Renal pelvis (tissue), 12 donors: Measurements from ENCODE around the gene GTSE1. TPM values are rescaled to one million over a fixed set of nuclear protein-coding genes. Genes with fewer than 3 reads are reported as not detected.
"Not testable (repeated sequence)": the region's sequence is repeated elsewhere in the genome, so short reads cannot be mapped to it uniquely, and the experiment has no call there.

ENCODE experiments used
- DNase-seq: peaks from one replicate; pipeline ENCODE4 v3.0.0-alpha.2; 2013
- long read RNA-seq, 16 experiments: transcript quantifications; one replicate each; lab custom pipeline, GENCODE V29; 2026
- polyA plus RNA-seq, 3 donors: library from polyadenylated mRNA; unstranded; fragments of 120-200 nt; gene quantifications; one replicate each; pipeline ENCODE4 v1.2.1, GENCODE V29; 2013; ENCODE audit not compliant: insufficient read length in 3 of 3

GTSE1 gene, protein sequence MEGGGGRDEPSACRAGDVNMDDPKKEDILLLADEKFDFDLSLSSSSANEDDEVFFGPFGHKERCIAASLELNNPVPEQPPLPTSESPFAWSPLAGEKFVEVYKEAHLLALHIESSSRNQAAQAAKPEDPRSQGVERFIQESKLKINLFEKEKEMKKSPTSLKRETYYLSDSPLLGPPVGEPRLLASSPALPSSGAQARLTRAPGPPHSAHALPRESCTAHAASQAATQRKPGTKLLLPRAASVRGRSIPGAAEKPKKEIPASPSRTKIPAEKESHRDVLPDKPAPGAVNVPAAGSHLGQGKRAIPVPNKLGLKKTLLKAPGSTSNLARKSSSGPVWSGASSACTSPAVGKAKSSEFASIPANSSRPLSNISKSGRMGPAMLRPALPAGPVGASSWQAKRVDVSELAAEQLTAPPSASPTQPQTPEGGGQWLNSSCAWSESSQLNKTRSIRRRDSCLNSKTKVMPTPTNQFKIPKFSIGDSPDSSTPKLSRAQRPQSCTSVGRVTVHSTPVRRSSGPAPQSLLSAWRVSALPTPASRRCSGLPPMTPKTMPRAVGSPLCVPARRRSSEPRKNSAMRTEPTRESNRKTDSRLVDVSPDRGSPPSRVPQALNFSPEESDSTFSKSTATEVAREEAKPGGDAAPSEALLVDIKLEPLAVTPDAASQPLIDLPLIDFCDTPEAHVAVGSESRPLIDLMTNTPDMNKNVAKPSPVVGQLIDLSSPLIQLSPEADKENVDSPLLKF
- 10 to 100 TPM; 18.4 to 22.9 (median 18.6) TPM for polyA plus RNA-seq
- long read RNA-seq, donor 1, partial matches to known transcripts = 0 of 4 reads
- long read RNA-seq, donor 1, other reads (novel, unspliced or antisense) = 0 of 4 reads
- long read RNA-seq, donor 2, partial matches to known transcripts = 0 of 1 reads
- long read RNA-seq, donor 2, other reads (novel, unspliced or antisense) = 0 of 1 reads
- long read RNA-seq, donor 3, partial matches to known transcripts = 0 of 1 reads
- long read RNA-seq, donor 3, other reads (novel, unspliced or antisense) = 0 of 1 reads
- long read RNA-seq, donor 4, partial matches to known transcripts = 0 of 1 reads
- long read RNA-seq, donor 4, other reads (novel, unspliced or antisense) = 0 of 1 reads
- long read RNA-seq, donor 5 = 0 reads
- long read RNA-seq, donor 6, partial matches to known transcripts = 0 of 4 reads
- long read RNA-seq, donor 6, other reads (novel, unspliced or antisense) = 0 of 4 reads
- long read RNA-seq, donor 7, partial matches to known transcripts = 0 of 1 reads
- long read RNA-seq, donor 7, other reads (novel, unspliced or antisense) = 0 of 1 reads
- long read RNA-seq, donor 8, partial matches to known transcripts = 0 of 1 reads
- long read RNA-seq, donor 8, other reads (novel, unspliced or antisense) = 0 of 1 reads
- long read RNA-seq, donor 9, partial matches to known transcripts = 0 of 2 reads
- long read RNA-seq, donor 9, other reads (novel, unspliced or antisense) = 0 of 2 reads
- long read RNA-seq, donor 10, partial matches to known transcripts = 5 of 7 reads
- long read RNA-seq, donor 10, other reads (novel, unspliced or antisense) = 0 of 7 reads
- long read RNA-seq, donor 11 = 0 reads
- long read RNA-seq, donor 12, partial matches to known transcripts = 0 of 1 reads
- long read RNA-seq, donor 12, other reads (novel, unspliced or antisense) = 0 of 1 reads
- long read RNA-seq, donor 13, partial matches to known transcripts = 0 of 1 reads
- long read RNA-seq, donor 13, other reads (novel, unspliced or antisense) = 0 of 1 reads
- long read RNA-seq, donor 14, partial matches to known transcripts = 0 of 2 reads
- long read RNA-seq, donor 14, other reads (novel, unspliced or antisense) = 0 of 2 reads
- long read RNA-seq, donor 15, partial matches to known transcripts = 0 of 1 reads
- long read RNA-seq, donor 15, other reads (novel, unspliced or antisense) = 0 of 1 reads
- long read RNA-seq, donor 16 = 0 reads

DNA sequence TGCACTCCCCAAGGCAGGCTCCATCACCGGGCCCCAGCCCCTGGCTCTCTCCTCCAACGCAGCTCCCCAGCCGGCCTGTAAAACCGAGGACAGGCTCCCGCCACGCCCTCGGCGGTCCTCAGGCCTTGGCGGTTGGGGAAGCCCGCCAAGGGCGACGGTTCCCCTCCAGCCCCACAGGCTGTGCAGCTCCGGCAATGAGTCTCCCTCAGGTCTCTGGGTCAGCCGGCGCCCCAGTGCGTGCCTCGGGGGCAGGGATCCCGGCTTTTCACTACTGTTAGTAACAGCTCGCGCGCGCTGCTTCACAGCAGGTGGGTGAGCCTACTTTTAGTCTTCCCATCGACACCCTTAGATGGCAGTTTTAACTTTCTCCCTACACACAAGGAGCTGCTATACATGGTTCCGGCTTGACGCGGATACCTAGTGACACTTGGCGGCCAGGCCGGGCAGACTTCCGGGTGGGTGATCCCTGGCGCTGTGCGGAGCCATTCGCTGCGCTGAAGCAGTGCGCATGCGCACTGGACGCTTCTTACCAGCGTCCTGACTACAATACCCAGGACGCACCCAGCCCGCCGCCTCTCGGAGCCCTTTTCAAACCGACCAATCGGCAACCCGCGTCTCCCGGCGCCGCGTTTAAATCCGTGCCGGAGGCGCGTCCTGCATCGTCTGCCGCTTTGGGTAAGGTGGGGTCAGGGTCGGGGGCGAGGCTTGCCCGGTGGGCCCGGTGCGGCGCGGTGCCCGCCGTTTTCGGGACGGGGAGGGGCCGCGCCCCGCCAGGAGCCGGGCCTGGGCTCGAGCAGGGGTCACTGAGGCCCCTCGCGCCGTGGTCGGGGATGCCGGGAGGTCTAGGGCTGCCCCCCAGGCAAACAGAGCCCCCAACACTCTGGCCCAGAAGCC lies at the start of gene GTSE1:
TSS of gene GTSE1 (plus strand) at position 614 of the 894 bp plus-strand sequence. CDS start 531 bp downstream, outside the sequence.
- DNase-seq = peak; percentile 98

DNA sequence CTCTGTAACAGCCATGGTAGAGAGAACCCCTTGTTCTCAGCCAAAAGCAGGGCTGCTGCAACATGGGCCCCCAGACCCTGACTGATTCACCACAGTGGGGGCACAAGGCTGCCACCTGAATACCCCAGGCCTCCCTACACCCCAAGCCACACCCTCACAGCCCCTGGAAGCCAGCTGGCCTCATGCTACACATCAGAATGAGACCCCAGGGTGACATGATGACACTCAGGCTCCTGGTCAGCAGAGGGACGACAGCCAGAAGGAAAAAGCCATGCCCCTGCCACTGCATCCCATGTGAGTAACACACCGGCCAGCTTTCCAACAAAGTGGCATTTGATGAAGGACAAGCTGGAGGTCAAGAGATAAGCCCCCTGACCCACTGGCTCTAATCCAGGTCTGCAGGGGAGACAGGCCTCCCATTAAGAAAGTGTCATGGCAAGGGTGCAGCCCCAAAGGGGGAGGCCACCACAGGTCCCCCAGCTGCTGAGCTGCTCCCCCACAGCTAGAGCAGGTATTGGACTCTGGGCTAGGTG lies 49.2 kb upstream of the GTSE1 start:
- DNase-seq = no peak

DNA sequence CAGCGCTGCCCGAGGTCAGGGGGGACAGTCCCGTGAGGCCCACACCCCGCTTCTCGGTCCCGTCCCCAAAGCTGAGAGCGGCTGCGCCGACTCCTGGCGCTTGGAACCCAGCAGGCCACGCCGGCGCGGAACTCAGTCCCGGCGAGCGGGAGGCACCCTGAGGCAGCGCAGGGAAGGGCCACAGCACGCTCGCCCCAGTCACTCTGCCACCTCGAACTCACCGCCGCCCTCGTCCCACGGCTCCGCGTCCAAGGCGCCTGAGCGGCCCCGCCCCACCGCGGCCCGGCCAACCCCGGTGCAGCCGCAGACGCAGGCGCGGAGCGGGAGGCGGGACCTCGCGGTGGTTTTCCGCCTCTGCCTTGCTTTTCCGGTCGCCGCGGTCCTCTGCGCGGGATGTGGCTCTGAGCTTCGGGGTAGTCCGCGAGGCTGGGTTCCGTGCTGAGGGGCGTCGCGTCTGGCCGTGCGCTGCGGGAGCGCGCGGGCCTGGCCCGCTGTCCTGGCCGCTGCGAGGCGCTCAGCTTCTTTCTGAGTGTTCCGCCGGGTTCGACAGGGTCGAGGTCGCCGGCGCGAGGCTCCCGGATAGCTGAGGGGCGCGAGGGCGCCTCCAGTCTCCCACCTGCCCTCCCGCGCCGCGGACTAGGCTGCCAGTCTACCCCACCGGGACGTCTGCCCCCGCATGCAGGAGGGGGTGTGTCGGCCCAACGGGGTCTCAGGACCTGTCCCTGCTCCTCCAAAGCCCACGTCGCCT lies 46.5 kb upstream of the GTSE1 start, which contains the start of gene CDPF1:
TSS of gene CDPF1 (minus strand) at position 259 of the 748 bp plus-strand sequence. CDS start 2,009 bp downstream, outside the sequence.
- peak; percentile 86 for DNase-seq

DNA sequence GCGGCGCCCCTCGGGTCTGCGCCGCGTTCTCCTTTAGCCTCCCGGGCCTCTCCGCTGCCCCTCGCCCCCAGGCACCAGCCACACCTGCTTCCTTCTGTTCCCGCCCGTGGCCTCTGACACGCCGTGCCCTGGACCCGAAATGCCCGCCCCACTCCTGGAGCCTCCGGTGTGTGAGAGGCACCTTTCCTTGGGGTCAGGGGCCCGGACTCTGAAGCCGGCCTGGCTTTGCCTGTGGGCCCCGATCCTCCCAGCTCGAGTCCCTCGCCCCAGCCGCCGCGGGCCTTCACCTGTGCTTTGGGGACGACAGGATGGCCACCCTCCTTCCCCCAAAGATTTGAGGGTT lies 45.9 kb upstream of the GTSE1 start:
- DNase-seq = no peak

DNA sequence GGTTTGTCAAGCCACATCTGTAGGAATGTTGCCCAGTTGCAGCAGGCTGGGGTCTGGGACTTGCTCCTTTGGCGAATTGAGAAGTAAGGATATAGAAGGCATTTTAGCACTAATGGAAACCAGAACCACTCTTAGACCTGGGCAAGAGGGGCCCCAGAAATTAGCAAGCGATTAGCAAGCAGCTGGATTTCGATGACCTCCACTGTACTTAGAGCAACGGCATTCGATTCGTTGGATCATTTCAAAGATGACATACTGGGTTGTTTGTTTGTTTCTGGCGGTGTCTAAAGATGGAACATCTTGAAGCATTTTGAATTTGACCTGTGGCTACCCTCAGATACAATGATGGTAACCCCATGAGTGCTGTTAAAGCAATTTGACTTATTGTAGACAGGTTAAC lies 45.4 kb upstream of the GTSE1 start:
- DNase-seq = no peak

DNA sequence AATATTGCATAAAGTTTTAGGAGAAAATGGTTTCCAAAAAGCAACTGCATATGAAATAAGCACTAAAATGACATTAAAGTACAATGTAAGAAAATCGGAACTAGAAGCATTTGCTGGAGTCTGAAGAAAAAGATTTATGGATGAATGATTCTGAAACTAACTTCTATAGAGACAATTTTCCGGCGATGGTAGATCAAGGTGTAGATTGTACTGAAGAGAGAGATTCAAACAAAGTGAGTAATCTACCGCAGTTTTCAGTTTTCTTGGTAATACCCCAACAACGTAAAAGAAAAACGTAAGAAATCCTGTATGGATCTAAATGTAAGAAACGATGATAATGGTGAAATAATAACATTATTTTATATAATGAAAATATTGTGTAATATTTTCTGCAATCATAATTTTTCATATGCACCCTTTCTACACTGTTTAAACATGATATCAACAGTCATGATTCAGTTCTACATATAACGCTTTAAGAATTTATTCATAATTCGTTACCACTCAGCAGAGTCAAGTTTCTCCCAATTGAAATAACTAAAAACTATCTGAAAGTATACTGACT lies 44.8 kb upstream of the GTSE1 start:
- no peak for DNase-seq

DNA sequence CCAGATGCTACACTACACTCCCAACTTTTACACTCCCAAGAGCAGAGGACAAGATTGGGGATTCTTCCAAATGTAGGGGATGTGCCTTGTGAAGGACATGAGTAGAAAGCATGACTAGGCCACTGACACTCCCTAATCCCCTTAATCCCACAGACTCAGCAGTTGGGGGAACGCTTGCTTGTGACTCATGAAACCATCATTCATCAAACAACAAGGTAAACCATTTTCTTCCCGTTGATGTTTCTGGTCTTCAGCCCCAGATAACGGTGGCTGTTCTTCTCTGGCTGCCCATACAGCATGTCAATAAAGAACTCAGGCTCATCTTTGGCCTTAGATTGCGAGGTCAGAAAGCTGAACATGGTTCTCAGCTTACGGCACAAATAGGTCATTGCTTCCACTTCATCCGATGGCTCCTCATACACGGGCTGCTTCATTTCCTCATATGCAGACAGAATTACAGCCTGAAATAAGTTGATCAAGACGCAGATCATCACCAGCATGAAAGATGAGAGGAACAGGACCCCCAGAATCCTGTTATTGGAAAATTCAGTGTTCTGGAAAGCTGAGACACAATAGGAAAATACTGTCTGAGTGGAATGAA lies 40.2 kb upstream of the GTSE1 start:
- no peak for DNase-seq

DNA sequence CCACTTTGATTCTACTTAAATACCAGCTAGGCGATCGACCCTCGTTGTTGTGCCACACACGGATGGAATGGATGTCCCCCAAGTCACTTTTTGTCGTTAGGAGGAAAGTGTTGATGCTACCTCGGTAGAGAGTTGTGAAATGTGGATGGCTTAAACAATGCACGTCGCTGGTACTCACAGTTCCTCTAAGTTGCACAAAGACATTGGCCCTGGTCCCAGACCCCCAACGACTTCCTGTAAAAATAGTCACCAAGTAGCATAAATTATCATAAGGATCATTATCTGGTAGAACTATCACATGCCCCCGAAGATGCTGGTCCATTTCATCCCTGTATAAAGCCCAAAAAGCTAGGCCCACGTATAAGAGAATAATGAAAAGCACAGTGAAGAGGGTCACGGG lies 37.3 kb upstream of the GTSE1 start:
- no peak for DNase-seq

DNA sequence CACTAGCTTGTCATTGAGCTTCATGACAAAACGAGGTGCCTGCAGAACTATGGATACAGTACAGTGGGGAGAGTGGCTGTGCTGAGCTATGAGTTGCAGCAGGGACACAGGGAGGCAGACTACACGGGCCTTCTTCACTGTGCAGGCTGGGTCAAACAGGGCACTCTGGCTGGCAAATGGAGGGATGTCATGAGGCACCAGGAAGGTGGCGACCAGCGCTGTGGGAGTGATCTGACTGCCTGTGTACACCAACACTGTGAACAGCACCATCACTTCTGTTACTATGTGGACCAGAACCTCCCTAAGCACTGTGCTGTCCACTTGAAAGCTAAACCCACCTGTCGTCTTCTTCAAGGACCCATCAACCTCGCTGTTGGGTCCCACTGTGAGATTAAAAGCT lies 36.6 kb upstream of the GTSE1 start:
- DNase-seq = no peak

DNA sequence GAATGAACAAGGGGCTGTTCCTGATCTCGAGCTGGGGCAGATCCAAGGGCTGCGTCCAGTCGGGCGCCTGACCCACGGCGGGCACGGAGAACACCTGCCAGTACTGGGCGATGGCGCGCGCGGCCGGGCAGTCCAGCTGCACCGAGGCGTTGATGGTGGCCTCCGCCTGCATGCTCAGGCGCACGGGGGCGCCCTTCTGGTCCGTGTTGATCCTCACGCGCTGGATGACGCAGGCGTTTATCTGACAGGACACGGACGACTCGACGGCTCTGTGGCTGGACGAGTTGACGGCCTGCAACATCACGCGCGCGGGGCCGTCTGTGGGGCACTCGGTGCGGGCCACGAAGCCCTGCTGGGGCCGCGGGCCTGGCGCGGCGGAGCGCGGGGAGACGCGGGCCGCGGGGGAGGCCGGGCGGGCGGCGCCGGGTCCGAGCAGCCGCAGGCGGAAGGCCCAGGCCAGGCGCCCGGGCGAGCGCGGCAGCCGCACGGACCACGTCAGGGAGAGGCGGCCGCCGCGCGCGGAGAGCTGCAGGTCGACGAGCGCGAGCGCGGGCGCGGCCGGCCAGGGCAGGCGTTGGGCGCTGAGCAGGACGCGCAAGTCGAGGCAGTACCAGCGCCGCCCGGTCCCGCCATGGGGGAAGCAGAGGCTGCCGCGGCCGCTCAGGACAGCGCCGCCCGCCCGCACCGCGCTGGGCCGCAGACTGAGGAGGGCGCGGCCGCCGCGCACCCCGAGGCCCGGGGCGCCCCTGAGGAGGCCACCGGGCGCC lies 34.0 kb upstream of the GTSE1 start:
- DNase-seq = peak; percentile 49

DNA sequence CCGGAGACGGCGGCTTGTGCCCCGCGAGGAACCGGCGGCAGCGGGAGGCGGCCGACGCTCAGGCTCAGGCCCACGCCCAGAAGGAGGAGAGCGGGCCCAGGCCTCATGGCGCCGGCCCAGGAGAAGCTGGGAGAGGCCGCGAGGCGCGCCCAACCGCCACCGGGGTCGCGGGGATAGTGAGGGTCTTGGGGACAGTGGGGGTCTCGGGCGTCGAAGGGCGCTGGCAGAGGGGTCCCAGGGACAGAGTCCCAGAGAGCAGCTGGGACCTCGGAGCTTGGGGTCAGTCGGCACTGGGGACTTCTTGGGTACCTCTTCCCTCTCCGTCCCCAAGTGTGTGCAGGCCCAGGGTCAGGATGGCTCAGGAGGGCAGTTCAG lies 33.5 kb upstream of the GTSE1 start, which contains the start of gene PKDREJ:
TSS of gene PKDREJ (minus strand) at position 128 of the 375 bp plus-strand sequence. CDS start at position 107, 21 bp downstream.
- no peak for DNase-seq

DNA sequence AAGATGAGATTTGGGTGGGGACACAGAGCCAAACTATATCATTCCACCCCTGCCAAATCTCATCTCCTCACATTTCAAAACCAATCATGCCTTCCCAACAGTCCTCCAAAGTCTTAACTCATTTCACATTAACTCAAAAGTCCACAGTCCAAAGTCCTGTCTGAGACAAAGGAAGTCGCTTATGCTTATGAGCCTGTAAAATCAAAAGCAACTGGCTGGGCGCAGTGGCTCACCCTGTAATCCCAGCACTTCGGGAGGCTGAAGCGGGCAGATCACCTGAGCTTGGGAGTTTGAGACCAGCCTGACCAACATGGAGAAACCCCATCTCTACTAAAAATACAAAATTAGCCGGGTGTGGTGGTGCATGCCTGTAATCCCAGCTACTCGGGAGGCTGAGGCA lies 32.1 kb upstream of the GTSE1 start:
- DNase-seq = not testable (repeated sequence)

DNA sequence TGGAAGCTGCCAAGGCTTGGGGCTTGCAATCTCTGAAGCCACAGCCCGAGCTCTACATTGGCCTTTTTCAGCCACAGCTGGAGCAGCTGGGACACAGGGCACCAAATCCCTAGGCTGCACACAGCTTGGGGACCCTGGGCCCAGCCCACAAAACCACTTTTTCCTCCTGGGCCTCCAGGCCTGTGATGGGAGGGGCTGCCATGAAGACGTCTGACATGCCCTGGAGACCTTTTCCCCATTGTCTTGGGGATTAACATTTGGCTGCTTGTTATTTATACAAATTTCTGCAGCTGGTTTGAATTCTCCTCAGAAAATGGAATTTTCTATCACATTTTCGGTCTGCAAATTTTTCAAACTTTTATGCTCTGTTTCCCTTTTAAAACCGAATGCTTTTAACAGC lies 31.0 kb upstream of the GTSE1 start:
- DNase-seq = not testable (repeated sequence)

DNA sequence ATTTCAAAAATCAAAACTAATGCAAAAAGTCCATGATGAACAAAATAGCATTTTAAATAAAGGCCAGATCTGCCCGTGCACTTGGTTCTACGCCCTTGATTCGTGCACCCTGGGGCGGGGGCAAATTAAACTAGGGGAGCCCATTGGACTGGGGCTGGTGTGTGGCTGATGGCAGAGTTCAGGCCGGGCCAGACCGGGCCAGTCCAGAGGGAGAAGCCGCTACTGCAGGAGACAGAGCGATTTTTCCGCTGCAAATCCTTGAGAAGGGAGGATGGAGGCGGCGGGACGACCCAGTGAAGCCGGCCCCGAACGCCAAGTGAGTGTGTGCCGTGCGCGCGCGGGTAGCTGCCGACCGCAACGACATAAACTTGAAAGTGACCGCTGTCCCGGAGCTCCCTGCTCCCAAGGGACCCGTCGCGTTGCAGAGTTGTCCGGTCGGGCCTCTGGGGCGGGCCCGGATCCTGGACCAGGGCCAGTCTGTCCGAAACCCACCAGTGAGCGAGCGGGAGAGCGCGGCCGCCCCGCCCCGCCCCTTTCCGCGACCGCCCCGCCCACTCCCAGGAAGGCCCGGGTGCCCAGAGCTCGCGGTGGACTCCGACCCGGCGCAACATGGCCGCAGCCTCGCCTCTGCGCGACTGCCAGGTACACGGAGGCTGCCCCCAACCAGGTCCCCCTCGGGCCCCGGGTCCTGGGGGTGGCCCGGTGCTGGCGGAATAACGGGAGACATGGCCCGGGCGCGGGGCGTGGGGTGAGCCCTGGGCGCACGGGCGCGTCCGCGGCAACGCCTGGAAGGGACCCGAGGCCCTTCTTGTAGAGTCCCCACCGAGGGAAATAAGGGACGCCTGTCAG lies 29.0 kb upstream of the GTSE1 start, which contains the start of gene TTC38:
TSS of gene TTC38 (plus strand) at position 578 of the 849 bp plus-strand sequence. CDS start at position 610, 32 bp downstream.
- DNase-seq = peak; percentile 88

DNA sequence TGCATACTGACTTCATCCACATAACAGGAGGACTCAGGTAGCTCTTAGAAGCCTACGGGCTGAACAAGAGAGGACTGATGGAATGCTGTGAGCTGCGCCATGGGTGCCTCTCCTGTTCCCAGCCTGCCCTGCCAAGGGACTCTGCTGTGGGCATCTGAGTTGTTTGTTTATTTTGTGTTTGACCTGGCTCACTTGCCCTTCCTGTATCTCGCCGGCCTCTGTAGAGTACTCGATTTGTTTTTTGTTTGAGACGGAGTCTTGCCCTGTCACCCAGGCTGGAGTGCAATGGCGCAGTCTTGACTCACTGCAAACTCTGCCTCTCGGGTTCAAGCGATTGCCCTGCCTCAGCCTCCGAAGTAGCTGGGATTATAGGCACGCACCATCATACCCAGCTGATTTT lies 27.1 kb upstream of the GTSE1 start:
- DNase-seq = no peak
